Measurements from ENCODE around the gene FAM193A. TPM values are rescaled to one million over a fixed set of nuclear protein-coding genes. Genes with fewer than 3 reads are reported as not detected.

FAM193A gene
- total RNA-seq, 1 donor from 2014 or later: 30.9 TPM

GRCh38 chr4:2643555-2643954, 107.1 kb downstream of the FAM193A start:
- H3K4me1 ChIP-seq: no peaks in the 10 kb centered on the region
- no peak overlapping the region for H3K4me3 ChIP-seq
- no peak for TF ChIP-seq CTCF (IDR thresholded peaks at IDR 0.05)
- H3K27me3 ChIP-seq: no peaks in the 10 kb centered on the region
- peaks cover 56 to 65% of the 10 kb centered on the region in 2 donors for H3K36me3 ChIP-seq
- intact Hi-C loops (cut with DNase I): no loop called here
- no peaks in the 10 kb centered on the region for H3K9me3 ChIP-seq
- no peak overlapping the region for H3K27ac ChIP-seq
- peak in 1 of 2 donors; percentile 33 for DNase-seq (ENCODE audit: low spot score in 2 of 2)

- no peak overlapping the region for H3K27ac ChIP-seq
- H3K9me3 ChIP-seq: no peaks in the 10 kb centered on the region
- intact Hi-C loops (cut with DNase I): no loop called here
- no peaks in the 10 kb centered on the region for H3K27me3 ChIP-seq
- no peaks in the 10 kb centered on the region for H3K4me1 ChIP-seq
- no peak for TF ChIP-seq CTCF (IDR thresholded peaks at IDR 0.05)
- peaks cover 60 to 62% of the 10 kb centered on the region in 2 donors for H3K36me3 ChIP-seq
- H3K4me3 ChIP-seq: no peak overlapping the region
- peak in 1 of 2 donors; percentile 47 for DNase-seq (ENCODE audit: low spot score in 2 of 2)
Measured at GRCh38 chr4:2646396-2647149, 110.1 kb downstream of the FAM193A start.

- Histone ChIP-seq H3K4me3 (no peak overlapping the region), H3K27ac (no peak overlapping the region), H3K36me3 (peaks cover 57 to 62% of the 10 kb centered on the region in 2 donors), H3K27me3 (no peaks in the 10 kb centered on the region), H3K9me3 (no peaks in the 10 kb centered on the region), H3K4me1 (no peaks in the 10 kb centered on the region)
- TF ChIP-seq CTCF (IDR thresholded peaks at IDR 0.05): no peak
- intact Hi-C loops (cut with DNase I): no loop called here
- peak in 1 of 2 donors; percentile 49 for DNase-seq (ENCODE audit: low spot score in 2 of 2)
Measured at GRCh38 chr4:2647403-2648158, 111.1 kb downstream of the FAM193A start.

GRCh38 chr4:2648159-2648814, 111.8 kb downstream of the FAM193A start:
- H3K27me3 ChIP-seq: no peaks in the 10 kb centered on the region
- no peak overlapping the region for H3K27ac ChIP-seq
- no peaks in the 10 kb centered on the region for H3K9me3 ChIP-seq
- H3K4me1 ChIP-seq: no peaks in the 10 kb centered on the region
- TF ChIP-seq CTCF (IDR thresholded peaks at IDR 0.05): no peak
- no peak overlapping the region for H3K4me3 ChIP-seq
- peaks cover 57 to 62% of the 10 kb centered on the region in 2 donors for H3K36me3 ChIP-seq
- intact Hi-C loops (cut with DNase I): no loop called here
- DNase-seq (ENCODE audit: low spot score in 2 of 2): peak in 1 of 2 donors; percentile 42

GRCh38 chr4:2649604-2650114, 113.2 kb downstream of the FAM193A start:
- Histone ChIP-seq H3K27ac (no peak overlapping the region), H3K27me3 (no peaks in the 10 kb centered on the region), H3K4me1 (no peaks in the 10 kb centered on the region), H3K9me3 (no peaks in the 10 kb centered on the region), H3K4me3 (no peak overlapping the region), H3K36me3 (peaks cover 50 to 56% of the 10 kb centered on the region in 2 donors)
- TF ChIP-seq CTCF (IDR thresholded peaks at IDR 0.05): no peak
- intact Hi-C loops (cut with DNase I): no loop called here
- no peak for DNase-seq (ENCODE audit: low spot score in 2 of 2)
